Measurements from ENCODE around the gene SANBR.

DNA sequence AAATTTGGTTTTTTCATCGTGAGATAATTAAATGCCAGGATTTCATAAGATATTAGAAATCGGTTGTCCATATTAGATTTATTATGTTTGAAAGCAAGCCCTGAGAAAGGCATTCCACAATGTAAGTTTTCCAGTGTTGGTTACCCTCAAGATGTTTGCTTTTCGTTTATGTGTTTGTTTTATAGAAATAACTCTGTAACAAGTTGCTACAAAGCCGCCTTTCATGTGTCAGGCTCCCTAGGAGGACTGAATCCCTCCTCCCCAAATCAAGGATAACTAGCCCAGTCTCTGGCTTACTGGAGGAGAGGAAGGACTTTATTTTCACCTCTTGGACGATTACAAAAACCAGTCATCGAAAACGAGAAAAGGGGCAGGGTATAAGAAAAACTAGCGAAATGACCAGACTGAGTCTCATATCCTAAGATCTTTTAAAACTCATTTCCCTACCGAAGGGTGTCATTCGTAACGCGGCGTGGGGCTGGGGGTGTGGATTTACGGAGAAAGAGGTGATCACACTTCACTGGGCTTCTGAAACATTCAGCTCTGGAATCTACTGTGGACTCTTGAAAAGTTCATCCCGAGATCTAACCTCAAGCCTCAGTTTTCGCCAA lies 49.2 kb upstream of the SANBR start:
- TF ChIP-seq POLR2A (IDR thresholded peaks at IDR 0.05; ENCODE audit: low read depth, low read length): no peak
- TF ChIP-seq, protein P1, sequence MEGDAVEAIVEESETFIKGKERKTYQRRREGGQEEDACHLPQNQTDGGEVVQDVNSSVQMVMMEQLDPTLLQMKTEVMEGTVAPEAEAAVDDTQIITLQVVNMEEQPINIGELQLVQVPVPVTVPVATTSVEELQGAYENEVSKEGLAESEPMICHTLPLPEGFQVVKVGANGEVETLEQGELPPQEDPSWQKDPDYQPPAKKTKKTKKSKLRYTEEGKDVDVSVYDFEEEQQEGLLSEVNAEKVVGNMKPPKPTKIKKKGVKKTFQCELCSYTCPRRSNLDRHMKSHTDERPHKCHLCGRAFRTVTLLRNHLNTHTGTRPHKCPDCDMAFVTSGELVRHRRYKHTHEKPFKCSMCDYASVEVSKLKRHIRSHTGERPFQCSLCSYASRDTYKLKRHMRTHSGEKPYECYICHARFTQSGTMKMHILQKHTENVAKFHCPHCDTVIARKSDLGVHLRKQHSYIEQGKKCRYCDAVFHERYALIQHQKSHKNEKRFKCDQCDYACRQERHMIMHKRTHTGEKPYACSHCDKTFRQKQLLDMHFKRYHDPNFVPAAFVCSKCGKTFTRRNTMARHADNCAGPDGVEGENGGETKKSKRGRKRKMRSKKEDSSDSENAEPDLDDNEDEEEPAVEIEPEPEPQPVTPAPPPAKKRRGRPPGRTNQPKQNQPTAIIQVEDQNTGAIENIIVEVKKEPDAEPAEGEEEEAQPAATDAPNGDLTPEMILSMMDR (conservative IDR thresholded peaks at IDR 0.05; ENCODE audit: low read depth, low read length): no peak
- no peak for TF ChIP-seq RCOR1 (IDR thresholded peaks at IDR 0.05; ENCODE audit: insufficient replicate concordance, low read length)
- no peak for TF ChIP-seq BHLHE40 (IDR thresholded peaks at IDR 0.05; ENCODE audit: low read depth, low read length)
- no peak for TF ChIP-seq RFX5 (IDR thresholded peaks at IDR 0.05; ENCODE audit: low read depth, low read length)
- TF ChIP-seq, protein P2, sequence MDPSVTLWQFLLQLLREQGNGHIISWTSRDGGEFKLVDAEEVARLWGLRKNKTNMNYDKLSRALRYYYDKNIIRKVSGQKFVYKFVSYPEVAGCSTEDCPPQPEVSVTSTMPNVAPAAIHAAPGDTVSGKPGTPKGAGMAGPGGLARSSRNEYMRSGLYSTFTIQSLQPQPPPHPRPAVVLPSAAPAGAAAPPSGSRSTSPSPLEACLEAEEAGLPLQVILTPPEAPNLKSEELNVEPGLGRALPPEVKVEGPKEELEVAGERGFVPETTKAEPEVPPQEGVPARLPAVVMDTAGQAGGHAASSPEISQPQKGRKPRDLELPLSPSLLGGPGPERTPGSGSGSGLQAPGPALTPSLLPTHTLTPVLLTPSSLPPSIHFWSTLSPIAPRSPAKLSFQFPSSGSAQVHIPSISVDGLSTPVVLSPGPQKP (IDR thresholded peaks at IDR 0.05; ENCODE audit: borderline replicate concordance, low read depth, low read length): no peak
- no peak for TF ChIP-seq NFE2L2 (IDR thresholded peaks at IDR 0.05; ENCODE audit: low read depth, low read length)
